MM.1S (cell line): ENCODE data around the gene NFKB2.

Source experiments
- EZH2 ChIP-seq: fragments of 300-600 bp; sonication (generic); optimal IDR thresholded peaks from 2 replicates; pipeline ENCODE3; 2017; ENCODE audit warnings: low read depth, mild to moderate bottlenecking, antibody characterized with exemption, low read length, mixed read lengths
- EZH2phosphoT487 ChIP-seq: fragments of 300-600 bp; sonication (generic); IDR thresholded peaks from 2 replicates; pipeline ENCODE4 v1.6.1; 2018; ENCODE audit warnings: antibody characterized with exemption, low read length
- TF ChIP-seq, protein P1 (sequence below): fragments of 300-600 bp; sonication (generic); IDR thresholded peaks from 2 replicates; pipeline ENCODE4 v1.5.1; 2016; ENCODE audit warnings: antibody characterized with exemption, low read length, mixed read lengths

DNA sequence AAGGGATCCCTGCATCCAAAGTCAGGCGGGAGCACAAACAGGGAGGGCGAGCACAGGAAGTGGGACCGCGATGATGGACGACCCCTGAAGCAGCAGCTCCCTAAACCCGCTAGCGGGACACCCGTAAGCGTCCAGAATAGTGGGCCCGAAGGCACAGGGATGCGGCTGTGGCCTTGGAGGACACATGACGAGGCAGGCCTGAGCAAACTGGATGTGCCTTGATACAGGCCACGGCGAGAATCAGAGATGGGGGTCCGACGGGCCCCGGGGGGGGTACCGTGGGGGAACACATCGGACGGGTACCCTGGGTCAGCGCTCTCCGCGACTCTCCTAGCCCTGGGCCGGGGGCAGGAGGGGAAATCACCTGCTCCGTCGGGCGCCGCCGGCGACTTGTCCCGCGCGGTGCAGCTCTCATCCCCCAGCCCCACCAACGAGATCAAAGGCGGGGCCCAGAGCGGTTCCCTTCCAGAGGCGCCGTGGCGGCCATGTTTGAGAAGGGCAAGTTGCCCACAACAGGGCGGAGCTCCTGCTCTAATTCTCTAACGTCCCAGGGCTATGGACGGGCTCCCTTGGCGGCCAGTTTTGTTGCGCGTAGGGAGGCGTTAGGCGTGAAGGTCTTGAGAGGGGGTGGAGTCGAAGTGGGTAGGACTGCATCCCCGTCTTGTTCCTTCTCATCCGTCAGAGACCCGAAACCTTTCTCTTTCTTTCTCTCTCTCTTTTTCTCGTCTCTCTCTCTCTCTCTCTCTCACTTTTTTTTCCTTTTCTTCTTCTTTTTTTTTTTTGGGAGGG is 36.9 kb downstream of the NFKB2 start, which contains the start of gene CUEDC2:
- TF ChIP-seq, protein P1, sequence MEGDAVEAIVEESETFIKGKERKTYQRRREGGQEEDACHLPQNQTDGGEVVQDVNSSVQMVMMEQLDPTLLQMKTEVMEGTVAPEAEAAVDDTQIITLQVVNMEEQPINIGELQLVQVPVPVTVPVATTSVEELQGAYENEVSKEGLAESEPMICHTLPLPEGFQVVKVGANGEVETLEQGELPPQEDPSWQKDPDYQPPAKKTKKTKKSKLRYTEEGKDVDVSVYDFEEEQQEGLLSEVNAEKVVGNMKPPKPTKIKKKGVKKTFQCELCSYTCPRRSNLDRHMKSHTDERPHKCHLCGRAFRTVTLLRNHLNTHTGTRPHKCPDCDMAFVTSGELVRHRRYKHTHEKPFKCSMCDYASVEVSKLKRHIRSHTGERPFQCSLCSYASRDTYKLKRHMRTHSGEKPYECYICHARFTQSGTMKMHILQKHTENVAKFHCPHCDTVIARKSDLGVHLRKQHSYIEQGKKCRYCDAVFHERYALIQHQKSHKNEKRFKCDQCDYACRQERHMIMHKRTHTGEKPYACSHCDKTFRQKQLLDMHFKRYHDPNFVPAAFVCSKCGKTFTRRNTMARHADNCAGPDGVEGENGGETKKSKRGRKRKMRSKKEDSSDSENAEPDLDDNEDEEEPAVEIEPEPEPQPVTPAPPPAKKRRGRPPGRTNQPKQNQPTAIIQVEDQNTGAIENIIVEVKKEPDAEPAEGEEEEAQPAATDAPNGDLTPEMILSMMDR: no peak
- TF ChIP-seq EZH2 (no peak), EZH2phosphoT487 (no peak)
